ENCODE measurements around the gene OXCT2. TPM values are rescaled to one million over a fixed set of nuclear protein-coding genes. Genes with fewer than 3 reads are reported as not detected.

Gene OXCT2
- total and polyA plus RNA-seq, 2 of the 13 experiments (the other 11 are each of a cell fraction or from before 2014, with no cell fraction given) = 0.21 to 0.33 TPM

- no peak for TF ChIP-seq FOXK2 (IDR thresholded peaks at IDR 0.05)
- TF ChIP-seq, protein P1, sequence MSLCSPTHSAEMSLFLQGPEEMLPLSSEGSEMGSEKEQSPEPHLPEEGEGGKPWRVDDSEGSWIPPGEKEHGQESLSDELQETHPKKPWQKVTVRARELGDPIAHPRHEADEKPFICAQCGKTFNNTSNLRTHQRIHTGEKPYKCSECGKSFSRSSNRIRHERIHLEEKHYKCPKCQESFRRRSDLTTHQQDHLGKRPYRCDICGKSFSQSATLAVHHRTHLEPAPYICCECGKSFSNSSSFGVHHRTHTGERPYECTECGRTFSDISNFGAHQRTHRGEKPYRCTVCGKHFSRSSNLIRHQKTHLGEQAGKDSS (CRISPR knock-in tag; IDR thresholded peaks at IDR 0.05; ENCODE audit: borderline replicate concordance, low read depth) = 0 out of 2 replicates have a peak, but pooled peaks have one; percentile 17
- TF ChIP-seq ZNF318 (CRISPR knock-in tag; IDR thresholded peaks at IDR 0.05) = no peak
- TF ChIP-seq ELF3 (CRISPR knock-in tag; IDR thresholded peaks at IDR 0.05) = peak; percentile 10; the same call in 1 of the 2 replicates
- peak; percentile 48; the same call in 1 of the 2 replicates for TF ChIP-seq RBFOX2 (IDR thresholded peaks at IDR 0.05; ENCODE audit: low read depth, low read length)
- no peak for TF ChIP-seq RORA (CRISPR knock-in tag; IDR thresholded peaks at IDR 0.05)
- TF ChIP-seq ZNF276 (CRISPR knock-in tag; IDR thresholded peaks at IDR 0.05; ENCODE audit: low read depth) = peak; percentile 66; the same call in 1 of the 2 replicates
- 0 out of 2 replicates have a peak, but pooled peaks have one; percentile 17 for TF ChIP-seq PHF21A (CRISPR knock-in tag; IDR thresholded peaks at IDR 0.05)
- 0 out of 2 replicates have a peak, but pooled peaks have one; percentile 29 for TF ChIP-seq SP2 (CRISPR knock-in tag; IDR thresholded peaks at IDR 0.05)
- TF ChIP-seq HOXD1 (CRISPR knock-in tag; IDR thresholded peaks at IDR 0.05) = no peak
- no peak; the same call in 1 of the 2 replicates for TF ChIP-seq ZFP90 (CRISPR knock-in tag; IDR thresholded peaks at IDR 0.05; ENCODE audit: borderline replicate concordance)
- TF ChIP-seq ZFP82 (CRISPR knock-in tag; IDR thresholded peaks at IDR 0.05; ENCODE audit: borderline replicate concordance) = peak; percentile 71; the same call in 1 of the 2 replicates
- TF ChIP-seq ZBTB1 (CRISPR knock-in tag; IDR thresholded peaks at IDR 0.05; ENCODE audit: borderline replicate concordance) = no peak
These were observed 17.8 kb upstream of the OXCT2 start, which contains the start of gene BMP8B (continued) for GRCh38 chr1:39788758-39789570.
